ENCODE results near the gene AP4M1.

The AP4M1 gene

GRCh38 chr7:100064162-100064561 lies 37.3 kb upstream of the AP4M1 start:
- no peak for DNase-seq (ENCODE audit: low spot score)
- TF ChIP-seq CTCF (IDR thresholded peaks at IDR 0.05; ENCODE audit: extremely low read depth, missing control alignments): no peak

- DNase-seq (ENCODE audit: low spot score): no peak
- TF ChIP-seq CTCF (IDR thresholded peaks at IDR 0.05; ENCODE audit: extremely low read depth, missing control alignments): no peak
These were observed 35.8 kb upstream of the AP4M1 start for GRCh38 chr7:100065452-100066186.

- TF ChIP-seq CTCF (IDR thresholded peaks at IDR 0.05; ENCODE audit: extremely low read depth, missing control alignments): no peak
- DNase-seq (ENCODE audit: low spot score): no peak
These were observed 34.5 kb upstream of the AP4M1 start for GRCh38 chr7:100066953-100067352.

GRCh38 chr7:100069991-100070390 lies 31.5 kb upstream of the AP4M1 start:
- no peak for DNase-seq (ENCODE audit: low spot score)
- TF ChIP-seq CTCF (IDR thresholded peaks at IDR 0.05; ENCODE audit: extremely low read depth, missing control alignments): no peak

- DNase-seq (ENCODE audit: low spot score): no peak
- no peak for TF ChIP-seq CTCF (IDR thresholded peaks at IDR 0.05; ENCODE audit: extremely low read depth, missing control alignments)
These were observed 30.3 kb upstream of the AP4M1 start for GRCh38 chr7:100071018-100071723.

GRCh38 chr7:100072462-100072861 lies 29.0 kb upstream of the AP4M1 start:
- DNase-seq (ENCODE audit: low spot score): no peak
- TF ChIP-seq CTCF (IDR thresholded peaks at IDR 0.05; ENCODE audit: extremely low read depth, missing control alignments): no peak

GRCh38 chr7:100074841-100075240 lies 26.6 kb upstream of the AP4M1 start:
- DNase-seq (ENCODE audit: low spot score): no peak
- TF ChIP-seq CTCF (IDR thresholded peaks at IDR 0.05; ENCODE audit: extremely low read depth, missing control alignments): no peak

Measured in GM20000 (cell line).